ENCODE data around the gene MX2.

DNA sequence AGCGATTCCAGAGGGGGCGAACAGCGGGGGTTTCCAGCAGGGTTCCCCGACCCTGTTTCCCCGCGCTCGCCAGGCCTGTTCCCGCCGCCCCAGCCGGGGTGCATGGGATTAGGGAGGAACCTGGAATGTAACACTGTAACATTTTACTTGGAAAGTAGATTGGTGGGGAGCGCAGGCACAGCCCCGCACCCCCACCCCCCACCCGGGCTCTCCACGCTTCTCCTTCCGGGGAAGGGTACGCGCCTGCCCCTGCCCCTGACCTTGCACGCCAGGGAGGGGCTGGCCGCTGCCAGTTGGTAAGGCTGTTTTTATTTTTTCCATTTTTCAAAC is 44.8 kb upstream of the MX2 start:
- TF ChIP-seq, protein P1, sequence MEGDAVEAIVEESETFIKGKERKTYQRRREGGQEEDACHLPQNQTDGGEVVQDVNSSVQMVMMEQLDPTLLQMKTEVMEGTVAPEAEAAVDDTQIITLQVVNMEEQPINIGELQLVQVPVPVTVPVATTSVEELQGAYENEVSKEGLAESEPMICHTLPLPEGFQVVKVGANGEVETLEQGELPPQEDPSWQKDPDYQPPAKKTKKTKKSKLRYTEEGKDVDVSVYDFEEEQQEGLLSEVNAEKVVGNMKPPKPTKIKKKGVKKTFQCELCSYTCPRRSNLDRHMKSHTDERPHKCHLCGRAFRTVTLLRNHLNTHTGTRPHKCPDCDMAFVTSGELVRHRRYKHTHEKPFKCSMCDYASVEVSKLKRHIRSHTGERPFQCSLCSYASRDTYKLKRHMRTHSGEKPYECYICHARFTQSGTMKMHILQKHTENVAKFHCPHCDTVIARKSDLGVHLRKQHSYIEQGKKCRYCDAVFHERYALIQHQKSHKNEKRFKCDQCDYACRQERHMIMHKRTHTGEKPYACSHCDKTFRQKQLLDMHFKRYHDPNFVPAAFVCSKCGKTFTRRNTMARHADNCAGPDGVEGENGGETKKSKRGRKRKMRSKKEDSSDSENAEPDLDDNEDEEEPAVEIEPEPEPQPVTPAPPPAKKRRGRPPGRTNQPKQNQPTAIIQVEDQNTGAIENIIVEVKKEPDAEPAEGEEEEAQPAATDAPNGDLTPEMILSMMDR (IDR thresholded peaks at IDR 0.05; ENCODE audit: extremely low read depth in 1 of 2, insufficient read depth in 1 of 2, low read depth in 1 of 2, low read length in 2 of 2) = no peak
- TF ChIP-seq POLR2A (IDR thresholded peaks at IDR 0.05; ENCODE audit: low read depth, low read length) = no peak

Data from endothelial cell of umbilical vein (primary cell).